ENCODE measurements around the gene DNAJC7.

DNAJC7 gene

GRCh38 chr17:41966463-41967140 lies 50.6 kb downstream of the DNAJC7 start, which contains the start of gene CNP:
Gene CNP (plus strand): TSS chr17:41966795. CDS start chr17:41966885, 90 bp downstream.
- H3K27ac ChIP-seq: peak within 1 kb of the TSS; percentile 87
- TF ChIP-seq CTCF (conservative IDR thresholded peaks at IDR 0.05): no peak

- TF ChIP-seq CTCF (conservative IDR thresholded peaks at IDR 0.05): no peak
- H3K27ac ChIP-seq: peak overlapping the region; percentile 87
These were observed 51.4 kb downstream of the DNAJC7 start for GRCh38 chr17:41965694-41966462.

GRCh38 chr17:41962768-41963434 lies 54.3 kb downstream of the DNAJC7 start:
- no peak overlapping the region for H3K27ac ChIP-seq
- peak; percentile 77 for TF ChIP-seq CTCF (conservative IDR thresholded peaks at IDR 0.05)

GRCh38 chr17:41962111-41962510 lies 55.1 kb downstream of the DNAJC7 start:
- no peak for TF ChIP-seq CTCF (conservative IDR thresholded peaks at IDR 0.05)
- no peak overlapping the region for H3K27ac ChIP-seq

GRCh38 chr17:41959336-41960095 lies 57.7 kb downstream of the DNAJC7 start:
- peak; percentile 58 for TF ChIP-seq CTCF (conservative IDR thresholded peaks at IDR 0.05)
- H3K27ac ChIP-seq: no peak overlapping the region

GRCh38 chr17:41959030-41959335 lies 58.3 kb downstream of the DNAJC7 start:
- no peak for TF ChIP-seq CTCF (conservative IDR thresholded peaks at IDR 0.05)
- no peak overlapping the region for H3K27ac ChIP-seq
